Choroid plexus epithelial cell (primary cell): ENCODE data around the gene NFATC2.

Experiments used
- DNase-seq: peaks from one replicate; pipeline ENCODE4 v3.0.0-alpha.2; 2010; ENCODE audit warnings: low read depth
- H3K4me3 ChIP-seq: 2 replicates; pipeline ENCODE4 v1.5.1; 2011; ENCODE audit warnings: low read depth, mild to moderate bottlenecking, control low read depth, low read length, moderate library complexity
- CTCF ChIP-seq: conservative IDR thresholded peaks from 2 replicates; pipeline ENCODE4 v1.5.1; 2011; ENCODE audit warnings: low read depth, mild to moderate bottlenecking, control low read depth, inconsistent platforms, low read length, moderate library complexity

The NFATC2 gene

GRCh38 chr20:51470499-51470820, 72.1 kb downstream of the NFATC2 start:
- DNase-seq, result no peak
- no peak overlapping the region for H3K4me3 ChIP-seq
- no peak for TF ChIP-seq CTCF

- no peak overlapping the region for H3K4me3 ChIP-seq
- no peak for TF ChIP-seq CTCF
- no peak for DNase-seq
These were observed 72.7 kb downstream of the NFATC2 start for GRCh38 chr20:51469578-51470498.

- no peak overlapping the region for H3K4me3 ChIP-seq
- no peak for DNase-seq
- TF ChIP-seq CTCF, result no peak
These were observed 73.5 kb downstream of the NFATC2 start for GRCh38 chr20:51469046-51469445.

GRCh38 chr20:51468636-51469035, 73.9 kb downstream of the NFATC2 start:
- no peak for DNase-seq
- no peak overlapping the region for H3K4me3 ChIP-seq
- TF ChIP-seq CTCF, result no peak

- no peak for TF ChIP-seq CTCF
These were observed 74.4 kb downstream of the NFATC2 start for GRCh38 chr20:51467956-51468626.

GRCh38 chr20:51463998-51464397, 78.5 kb downstream of the NFATC2 start:
- DNase-seq, result no peak
- TF ChIP-seq CTCF, result no peak
- H3K4me3 ChIP-seq, result no peak overlapping the region

More at GRCh38 chr20:51467956-51468626, 74.4 kb downstream of the NFATC2 start:
- no peak overlapping the region for H3K4me3 ChIP-seq
- DNase-seq, result no peak

- no peak for TF ChIP-seq CTCF
- H3K4me3 ChIP-seq, result no peak overlapping the region
- DNase-seq, result no peak
These were observed 79.0 kb downstream of the NFATC2 start for GRCh38 chr20:51463560-51463959.
